Spinal cord (tissue), 10 donors: ENCODE measurements around the gene LAMA3. TPM values are rescaled to one million over a fixed set of nuclear protein-coding genes. Genes with fewer than 3 reads are reported as not detected.

Experiments used
- DNase-seq, 6 donors: peaks; one replicate each; pipeline versions ENCODE4 v3.0.0 to v3.0.0-alpha.2; 2013 to 2015; ENCODE audit warnings: low spot score in 6 of 6, low read depth in 4 of 6
- H3K27ac ChIP-seq: one replicate; pipeline ENCODE4 v1.5.1; 2013; ENCODE audit warnings: low read depth, low read length, control low read depth
- H3K27me3 ChIP-seq: one replicate; pipeline ENCODE4 v1.6.1; 2013; ENCODE audit warnings: low read length; ENCODE audit not compliant: control insufficient read depth, insufficient read depth
- H3K36me3 ChIP-seq: one replicate; pipeline ENCODE4 v1.6.1; 2013; ENCODE audit warnings: low read length; ENCODE audit not compliant: control insufficient read depth, insufficient read depth
- H3K4me1 ChIP-seq: one replicate; pipeline ENCODE4 v1.6.1; 2013; ENCODE audit warnings: low read length; ENCODE audit not compliant: control insufficient read depth, insufficient read depth
- H3K4me3 ChIP-seq: one replicate; pipeline ENCODE4 v1.5.1; 2013; ENCODE audit warnings: low read depth, low read length, control low read depth
- H3K9me3 ChIP-seq: one replicate; pipeline ENCODE4 v1.6.1; 2013; ENCODE audit warnings: low read length; ENCODE audit not compliant: control insufficient read depth, insufficient read depth
- WGBS: methylation state at CpG from one replicate; pipeline ENCODE4 v1.1.5; 2013; ENCODE audit warnings: missing lambda C conversion rate; ENCODE audit not compliant: insufficient coverage; 5-methylcytosine and 5-hydroxymethylcytosine counted together
- polyA plus RNA-seq, 2 donors: library from polyadenylated mRNA; unstranded; fragments of 120-200 nt; gene quantifications; one replicate each; pipeline ENCODE4 v1.2.1, GENCODE V29; 2013; ENCODE audit not compliant: insufficient read length in 2 of 2
- total RNA-seq, 2 donors: library from RNA; depleted of rRNA in 1 of 2; stranded (reverse); fragments of 120-200 nt in 1 of 2; fragments of >200 nt in 1 of 2; gene quantifications; one replicate each; pipeline versions ENCODE4 v1.2.3 to v1.2.4, GENCODE V29; 2013 to 2014
- donor health status: healthy.

Gene LAMA3
- total and polyA plus RNA-seq, 4 donors = 5.8 to 10.4 (median 8.1) TPM

DNA sequence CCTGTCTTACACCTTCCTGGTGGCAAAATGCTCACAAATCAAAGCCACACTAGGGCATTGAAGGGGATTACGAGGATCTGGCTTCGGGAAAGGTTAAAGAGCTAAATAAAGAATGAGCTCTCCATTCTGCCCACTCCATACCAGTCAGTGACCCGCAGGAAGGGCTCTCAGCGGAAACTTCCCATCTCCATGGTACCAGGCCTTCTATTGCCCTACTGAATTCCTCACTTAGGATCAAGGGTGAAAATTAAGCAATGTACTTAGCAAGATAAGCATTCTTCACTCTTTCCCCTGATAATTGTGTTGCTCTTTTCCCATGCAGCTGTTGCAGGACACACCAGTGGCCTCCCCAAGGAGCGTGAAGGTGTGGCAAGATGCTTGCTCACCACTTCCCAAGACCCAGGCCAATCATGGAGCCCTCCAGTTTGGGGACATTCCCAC is 249.7 kb downstream of the LAMA3 start:
- WGBS = 100% methylated on average over 2 of the region's 5 CpGs
- H3K27me3 ChIP-seq = no peaks in the 10 kb centered on the region
- H3K36me3 ChIP-seq = no peaks in the 10 kb centered on the region
- no peak overlapping the region for H3K4me3 ChIP-seq
- DNase-seq = no peak
- H3K9me3 ChIP-seq = no peaks in the 10 kb centered on the region
- H3K27ac ChIP-seq = no peak overlapping the region
- no peaks in the 10 kb centered on the region for H3K4me1 ChIP-seq

DNA sequence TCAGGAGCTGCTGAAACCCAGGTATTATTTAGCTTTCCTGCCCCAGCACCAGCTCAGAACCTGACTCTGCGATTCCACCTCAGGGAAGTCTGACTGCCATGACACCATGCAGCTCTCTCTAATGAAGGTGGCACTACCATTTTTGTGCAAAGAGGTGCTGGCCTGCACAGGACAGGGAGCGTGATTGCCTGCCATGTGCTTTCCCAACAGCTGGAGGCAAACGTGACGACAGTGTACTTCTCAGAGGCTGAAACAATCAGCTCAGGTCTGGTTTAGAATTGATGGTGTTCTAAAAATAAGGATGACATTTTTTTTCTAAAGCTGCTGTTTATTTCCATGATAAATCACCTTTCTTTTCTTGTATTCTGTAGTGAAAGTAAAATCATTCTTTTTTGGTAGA is 250.1 kb downstream of the LAMA3 start:
- Histone ChIP-seq H3K9me3 (no peaks in the 10 kb centered on the region), H3K27me3 (no peaks in the 10 kb centered on the region), H3K27ac (no peak overlapping the region), H3K36me3 (no peaks in the 10 kb centered on the region), H3K4me1 (no peaks in the 10 kb centered on the region), H3K4me3 (no peak overlapping the region)
- 100% methylated on average over 1 of the region's 4 CpGs for WGBS
- DNase-seq = peak in 1 of 6 donors; percentile 30

DNA sequence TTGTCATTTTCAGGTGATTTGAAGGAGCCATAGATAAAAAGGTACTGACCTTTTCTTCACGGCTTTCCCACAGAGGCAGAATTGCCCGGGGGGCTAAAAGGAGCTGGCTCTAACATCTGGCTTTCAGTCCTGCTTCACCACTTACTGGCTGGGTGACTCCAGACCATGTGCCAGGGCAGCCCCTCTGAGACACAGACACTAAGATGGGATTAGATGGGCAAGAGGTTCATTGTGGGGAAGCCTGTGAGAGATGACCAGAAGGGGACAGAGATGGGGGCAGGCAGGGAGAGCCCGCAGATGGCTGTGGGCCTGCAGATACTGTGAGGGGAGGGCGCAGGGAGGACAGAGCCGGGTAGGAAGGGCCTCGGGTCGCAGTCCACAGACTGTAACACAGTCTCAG is 250.6 kb downstream of the LAMA3 start:
- no peak overlapping the region for H3K27ac ChIP-seq
- H3K4me3 ChIP-seq = no peak overlapping the region
- no peaks in the 10 kb centered on the region for H3K9me3 ChIP-seq
- no peaks in the 10 kb centered on the region for H3K4me1 ChIP-seq
- 77% methylated on average over 7 of the region's 7 CpGs for WGBS
- DNase-seq = no peak
- no peaks in the 10 kb centered on the region for H3K27me3 ChIP-seq
- no peaks in the 10 kb centered on the region for H3K36me3 ChIP-seq

GRCh38 chr18:23941791-23942190 is 252.5 kb downstream of the LAMA3 start:
- Histone ChIP-seq H3K27me3 (no peaks in the 10 kb centered on the region), H3K4me1 (no peaks in the 10 kb centered on the region), H3K9me3 (no peaks in the 10 kb centered on the region), H3K36me3 (no peaks in the 10 kb centered on the region), H3K4me3 (no peak overlapping the region), H3K27ac (no peak overlapping the region)
- peak in 1 of 6 donors; percentile 61 for DNase-seq
- WGBS = no CpG with 5 or more reads among the region's 3 CpGs

DNA sequence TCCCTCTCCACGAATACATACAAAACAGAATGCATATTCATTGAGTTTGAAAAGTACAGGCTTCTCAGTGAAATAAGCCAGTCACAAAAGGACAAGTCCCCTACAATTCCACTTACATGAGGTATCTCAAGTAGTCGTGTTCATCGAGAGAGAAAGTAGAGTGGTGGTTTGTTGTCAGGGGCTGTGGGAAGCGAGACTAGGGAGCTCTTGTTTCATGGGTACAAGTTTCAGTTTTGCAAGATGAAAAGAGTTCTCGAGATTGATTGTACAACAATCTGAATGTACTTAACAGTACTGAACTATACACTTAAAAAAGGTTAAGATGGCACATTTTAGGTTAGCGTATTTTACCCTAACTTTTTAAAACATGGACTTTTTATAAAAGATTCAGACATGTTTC is 253.9 kb downstream of the LAMA3 start:
- WGBS = no CpG with 5 or more reads among the region's 6 CpGs
- no peak overlapping the region for H3K27ac ChIP-seq

DNA sequence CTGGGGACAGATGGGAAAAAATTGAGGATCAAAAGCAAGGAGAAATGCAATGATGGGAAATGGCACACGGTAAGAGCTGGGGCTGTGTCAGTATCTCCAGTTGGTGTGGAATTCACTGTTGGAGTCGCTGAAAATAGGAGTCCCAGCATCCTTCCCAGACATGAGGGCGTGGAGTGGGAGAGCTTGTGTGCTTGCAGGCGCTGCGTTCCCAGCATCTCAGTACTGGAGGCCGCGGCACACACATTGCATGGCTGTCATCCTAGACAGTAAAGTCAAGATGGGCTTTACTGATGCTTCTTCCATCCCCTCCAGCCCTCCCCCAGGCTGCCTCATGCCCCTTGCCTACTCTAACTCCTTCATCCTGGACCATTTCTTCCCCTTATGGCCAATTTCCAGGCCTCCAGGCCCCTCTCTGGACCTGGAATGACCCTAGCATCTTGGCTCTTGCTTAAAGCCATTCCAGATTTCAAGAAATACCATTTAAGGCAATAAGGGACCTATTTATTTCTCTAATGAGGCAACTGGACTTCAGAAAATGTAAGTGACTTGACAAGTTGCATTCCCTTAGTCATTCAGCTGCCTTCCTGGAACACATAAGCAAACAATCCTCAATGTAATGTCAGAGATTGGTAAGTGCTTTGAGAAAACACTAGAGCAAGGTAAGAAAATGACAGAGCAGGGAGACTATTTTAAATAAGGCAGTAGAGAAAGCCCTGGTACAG is 254.8 kb downstream of the LAMA3 start:
- Histone ChIP-seq H3K27me3 (no peaks in the 10 kb centered on the region), H3K36me3 (no peaks in the 10 kb centered on the region), H3K9me3 (no peaks in the 10 kb centered on the region), H3K27ac (no peak overlapping the region), H3K4me3 (no peak overlapping the region), H3K4me1 (no peaks in the 10 kb centered on the region)
- DNase-seq = no peak
- WGBS = 94% methylated on average over 7 of the region's 7 CpGs

More for the DNA sequence above, 253.9 kb downstream of the LAMA3 start:
- no peak for DNase-seq
- Histone ChIP-seq H3K9me3 (no peaks in the 10 kb centered on the region), H3K27me3 (no peaks in the 10 kb centered on the region), H3K36me3 (no peaks in the 10 kb centered on the region), H3K4me1 (no peaks in the 10 kb centered on the region), H3K4me3 (no peak overlapping the region)

- Histone ChIP-seq H3K36me3 (no peaks in the 10 kb centered on the region), H3K4me3 (no peak overlapping the region), H3K27ac (no peak overlapping the region), H3K4me1 (no peaks in the 10 kb centered on the region), H3K9me3 (no peaks in the 10 kb centered on the region), H3K27me3 (no peaks in the 10 kb centered on the region)
- DNase-seq = no peak
- WGBS = 83% methylated on average over 1 of the region's 7 CpGs
Measured at GRCh38 chr18:23945416-23946079, 256.3 kb downstream of the LAMA3 start.

DNA sequence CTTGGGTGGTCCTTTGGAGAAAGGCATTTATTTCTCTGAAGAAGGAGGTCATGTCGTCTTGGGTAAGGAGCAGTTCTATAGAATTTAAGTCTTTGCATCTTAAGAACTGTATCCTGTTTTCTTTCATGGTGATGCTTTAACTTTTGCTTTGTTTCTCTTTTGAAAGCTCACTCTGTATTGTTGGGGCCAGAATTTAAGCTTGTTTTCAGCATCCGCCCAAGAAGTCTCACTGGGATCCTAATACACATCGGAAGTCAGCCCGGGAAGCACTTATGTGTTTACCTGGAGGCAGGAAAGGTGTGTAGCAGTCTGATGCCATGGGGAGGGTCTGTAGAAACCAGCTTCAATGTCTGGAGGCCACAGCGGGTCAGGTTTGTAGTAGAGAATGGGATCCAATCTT is 260.6 kb downstream of the LAMA3 start:
- Histone ChIP-seq H3K9me3 (no peaks in the 10 kb centered on the region), H3K4me1 (no peaks in the 10 kb centered on the region), H3K4me3 (no peak overlapping the region), H3K27ac (no peak overlapping the region), H3K36me3 (no peaks in the 10 kb centered on the region), H3K27me3 (no peaks in the 10 kb centered on the region)
- DNase-seq = no peak
- 78% methylated on average over 4 of the region's 5 CpGs for WGBS

DNA sequence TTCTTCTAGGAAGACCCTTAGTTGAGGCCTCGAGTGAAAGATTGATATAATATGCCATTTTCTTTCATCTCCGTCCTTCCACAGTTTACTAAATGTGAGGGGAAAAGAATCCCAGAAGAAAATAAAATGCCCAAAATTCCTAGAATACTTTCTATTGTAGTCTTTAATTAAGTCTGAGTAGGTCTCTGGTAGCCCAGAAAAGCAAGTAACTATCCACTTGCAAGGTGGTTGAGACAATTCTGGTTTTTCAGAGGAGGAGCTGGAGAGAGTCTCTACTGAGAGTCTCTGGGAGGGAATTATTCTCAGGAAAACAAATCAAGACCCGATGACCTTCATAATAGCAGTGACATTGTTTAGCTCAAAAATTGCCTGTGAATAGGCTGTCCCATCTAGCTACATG is 261.4 kb downstream of the LAMA3 start:
- Histone ChIP-seq H3K4me3 (no peak overlapping the region), H3K36me3 (no peaks in the 10 kb centered on the region), H3K27ac (no peak overlapping the region), H3K27me3 (no peaks in the 10 kb centered on the region), H3K4me1 (no peaks in the 10 kb centered on the region), H3K9me3 (no peaks in the 10 kb centered on the region)
- WGBS = no CpG with 5 or more reads among the region's 3 CpGs
- no peak for DNase-seq

DNA sequence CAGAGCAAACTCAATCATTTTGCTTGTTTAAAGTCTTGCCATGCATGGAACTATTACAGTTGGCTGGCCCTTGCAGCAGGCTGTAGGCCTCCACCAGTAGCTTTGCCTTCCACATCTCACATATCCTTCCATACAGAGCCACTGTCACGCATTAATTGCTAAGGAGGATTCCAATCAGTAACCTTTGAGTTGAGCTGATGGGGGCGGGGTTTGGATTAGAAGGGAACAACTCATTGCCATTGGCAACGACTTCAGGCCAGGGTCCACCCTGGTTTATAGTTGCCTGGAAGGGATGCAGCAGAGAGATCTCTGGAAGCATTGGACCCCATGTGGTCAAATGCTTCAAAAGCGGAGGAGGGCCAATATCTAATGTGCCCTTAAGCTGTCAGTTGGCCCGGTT is 262.0 kb downstream of the LAMA3 start:
- no peaks in the 10 kb centered on the region for H3K36me3 ChIP-seq
- no peak overlapping the region for H3K27ac ChIP-seq
- H3K27me3 ChIP-seq = no peaks in the 10 kb centered on the region
- DNase-seq = no peak
- H3K4me3 ChIP-seq = no peak overlapping the region
- H3K4me1 ChIP-seq = no peaks in the 10 kb centered on the region
- WGBS = 81% methylated on average over 4 of the region's 5 CpGs
- H3K9me3 ChIP-seq = no peaks in the 10 kb centered on the region
